Right renal cortex interstitium (tissue), 3 donors: ENCODE measurements around the gene INTS6. TPM values are rescaled to one million over a fixed set of nuclear protein-coding genes. Genes with fewer than 3 reads are reported as not detected.

ENCODE experiments used
- DNase-seq, 3 donors: peaks; one replicate each; pipeline ENCODE4 v3.0.0-alpha.2; 2013; ENCODE audit warnings: low read depth in 3 of 3, low spot score in 2 of 3
- polyA plus RNA-seq, 3 donors: library from polyadenylated mRNA; unstranded; fragments of 120-200 nt; gene quantifications; one replicate each; pipeline ENCODE4 v1.2.1, GENCODE V29; 2013; ENCODE audit not compliant: insufficient read length in 3 of 3

The INTS6 gene
- polyA plus RNA-seq, 3 donors: 36.0 to 41.4 (median 41.1) TPM

DNA sequence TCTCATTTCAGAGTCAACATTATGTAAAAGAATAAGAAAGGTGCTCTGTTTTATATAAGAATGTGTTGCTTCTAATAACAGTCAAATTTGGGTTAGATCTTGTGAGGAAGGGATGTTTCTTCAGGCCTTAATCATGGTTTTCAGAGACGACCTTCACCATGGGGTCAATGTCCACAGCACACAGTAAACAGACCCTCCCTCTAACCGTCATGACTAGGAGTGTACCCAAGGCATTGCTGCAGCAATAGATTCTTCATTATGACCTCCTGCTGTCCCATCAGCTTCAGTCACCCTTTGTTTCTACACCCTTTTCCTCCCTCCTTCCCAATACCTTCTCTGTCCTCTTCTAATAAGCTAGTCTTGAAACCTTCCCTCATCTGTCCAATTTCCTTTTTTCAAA, 97.6 kb downstream of the INTS6 start:
- DNase-seq: no peak

GRCh38 chr13:51349016-51349415, 103.8 kb downstream of the INTS6 start:
- DNase-seq: no peak

DNA sequence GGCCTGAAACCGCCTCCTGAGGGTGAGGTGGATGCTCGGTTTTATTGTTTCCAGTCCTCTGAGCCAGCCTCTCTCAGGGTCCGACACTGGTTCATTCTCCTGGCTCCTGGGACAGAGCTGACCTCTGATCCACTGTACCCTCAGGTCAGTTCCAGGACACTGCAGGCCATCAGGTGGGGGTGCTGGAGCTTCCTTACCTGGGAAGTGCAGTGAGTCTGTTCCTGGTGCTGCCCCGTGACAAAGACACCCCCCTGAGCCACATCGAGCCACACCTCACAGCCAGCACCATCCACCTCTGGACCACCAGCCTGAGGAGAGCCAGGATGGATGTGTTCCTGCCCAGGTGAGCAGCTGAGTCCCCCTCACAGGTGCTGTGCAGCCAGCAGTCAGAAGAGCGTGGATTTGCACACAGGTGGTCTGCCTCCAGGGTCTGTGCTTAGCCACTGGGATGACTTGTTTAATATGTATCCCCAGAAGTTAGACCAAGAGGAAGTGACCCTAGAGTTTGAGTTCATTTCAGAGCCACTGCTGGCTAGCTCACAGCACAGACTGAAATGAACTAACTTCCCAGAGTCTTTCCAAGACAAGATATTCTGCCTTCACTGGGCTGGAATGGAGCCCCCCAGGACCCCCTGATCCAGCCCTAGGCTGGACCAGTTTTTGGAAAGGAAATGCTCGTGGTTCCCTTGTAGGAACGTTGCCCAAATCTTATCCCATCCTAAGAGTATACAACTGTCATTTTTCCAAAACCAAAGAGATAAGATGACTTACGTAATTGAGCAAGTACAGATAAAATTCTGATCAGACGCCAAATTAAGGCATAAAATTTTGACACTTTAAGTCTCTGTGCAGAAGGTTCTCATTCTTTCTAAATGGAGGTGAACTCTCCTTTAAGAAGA, 104.5 kb downstream of the INTS6 start:
- DNase-seq: no peak

GRCh38 chr13:51347099-51347498, 105.7 kb downstream of the INTS6 start:
- DNase-seq: no peak

- DNase-seq: no peak
Observed at GRCh38 chr13:51346397-51346796, 106.4 kb downstream of the INTS6 start.

DNA sequence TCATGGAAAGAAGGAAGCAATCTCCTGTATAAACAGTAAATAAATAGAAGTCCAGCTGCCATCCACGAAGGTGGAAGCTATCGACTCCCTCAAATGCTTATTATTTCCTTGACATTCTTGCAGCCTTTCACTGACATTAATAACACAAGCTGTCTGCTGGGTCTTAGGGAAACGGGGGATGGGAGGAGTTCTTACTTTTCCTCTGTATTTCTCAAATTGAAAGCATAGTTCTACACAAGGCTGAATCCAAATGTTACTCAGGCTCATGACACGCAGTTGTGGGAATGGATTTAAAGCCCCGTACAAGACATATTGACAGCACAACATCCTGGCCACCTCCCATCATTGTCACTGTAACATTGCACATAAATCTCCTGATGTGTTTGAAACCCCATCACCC, 109.4 kb downstream of the INTS6 start:
- no peak for DNase-seq

GRCh38 chr13:51342706-51343105, 110.1 kb downstream of the INTS6 start:
- DNase-seq: no peak

- DNase-seq: no peak
Observed at GRCh38 chr13:51341791-51342190, 111.0 kb downstream of the INTS6 start.

DNA sequence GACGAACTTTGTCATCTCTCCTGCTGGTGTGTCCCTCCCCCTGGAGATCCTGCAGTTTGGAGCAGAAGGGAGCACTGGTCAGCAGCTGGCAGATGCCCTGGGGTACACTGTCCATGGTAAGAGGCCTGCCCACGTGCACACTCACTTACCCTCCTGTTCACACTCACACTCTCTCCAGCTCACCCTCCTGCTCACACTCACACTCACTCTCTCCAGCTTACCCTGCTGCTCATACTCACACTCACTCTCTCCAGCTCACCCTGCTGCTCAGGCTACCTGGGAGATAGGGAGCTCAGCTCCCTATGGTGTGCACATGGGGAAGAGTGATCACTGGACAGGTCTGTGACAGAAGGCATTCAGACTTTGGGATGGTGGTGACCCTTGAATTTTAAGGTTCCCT, 111.6 kb downstream of the INTS6 start:
- no peak for DNase-seq

DNA sequence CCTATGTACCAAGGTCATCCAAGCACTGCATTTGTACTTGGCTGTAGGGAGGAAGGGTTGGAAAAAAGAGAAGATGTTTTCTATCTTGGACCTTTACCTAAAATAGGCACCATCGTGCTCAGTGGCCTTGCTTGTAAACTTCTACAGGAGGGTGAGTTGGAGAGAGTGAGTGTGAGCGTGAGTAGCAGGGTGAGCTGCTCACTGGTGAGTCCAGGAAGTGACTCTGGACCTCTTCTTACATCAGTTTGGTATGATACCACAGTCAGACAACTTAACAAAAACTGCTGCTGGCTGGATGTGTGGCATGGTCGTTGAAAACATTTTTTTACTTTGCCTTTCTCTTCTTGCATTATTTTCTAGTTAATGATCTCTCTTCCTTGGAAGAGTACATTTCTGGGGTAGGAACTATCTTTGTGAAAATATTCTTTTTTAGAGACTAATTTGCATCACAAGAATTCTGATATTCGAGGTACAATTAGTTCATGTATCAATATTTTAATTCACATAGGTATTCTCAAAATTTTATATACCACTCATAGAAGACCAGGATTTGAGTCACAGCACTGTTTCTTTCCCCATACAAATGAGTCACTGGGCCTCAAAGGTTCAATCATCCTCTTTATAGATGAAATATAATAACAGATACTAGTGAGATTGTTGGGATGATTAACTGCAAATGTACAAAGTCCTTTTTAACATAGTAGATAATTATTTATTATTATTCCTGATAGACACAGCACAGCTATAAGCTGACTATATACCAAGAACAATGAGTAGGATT, 112.7 kb downstream of the INTS6 start:
- no peak for DNase-seq

GRCh38 chr13:51339354-51339753, 113.5 kb downstream of the INTS6 start, which contains the start of gene SERPINE3:
SERPINE3 (plus strand) TSS chr13:51339691; CDS start chr13:51341092, 1,401 bp downstream.
- no peak for DNase-seq

DNA sequence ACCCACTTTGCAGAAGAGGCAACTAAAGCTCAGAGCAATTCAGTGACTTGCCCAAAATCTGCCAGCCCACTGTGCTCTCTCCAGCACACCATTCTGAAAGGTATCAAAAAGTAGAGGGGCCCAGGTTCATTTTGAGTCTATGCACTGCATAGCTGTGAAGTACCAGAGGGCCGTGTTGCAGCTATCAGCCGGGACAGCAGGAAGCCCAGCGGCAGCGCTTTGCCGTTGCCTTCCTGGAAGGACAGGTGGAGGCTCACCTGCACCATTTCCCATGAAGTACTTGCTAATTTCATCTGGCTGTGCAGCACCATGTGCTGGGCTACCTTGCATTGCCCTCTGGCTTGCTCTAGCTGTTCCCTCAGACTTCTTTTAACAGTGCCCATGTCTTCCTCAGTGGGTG, 116.1 kb downstream of the INTS6 start:
- no peak for DNase-seq

- no peak for DNase-seq
Observed at GRCh38 chr13:51333826-51334225, 119.0 kb downstream of the INTS6 start.

DNA sequence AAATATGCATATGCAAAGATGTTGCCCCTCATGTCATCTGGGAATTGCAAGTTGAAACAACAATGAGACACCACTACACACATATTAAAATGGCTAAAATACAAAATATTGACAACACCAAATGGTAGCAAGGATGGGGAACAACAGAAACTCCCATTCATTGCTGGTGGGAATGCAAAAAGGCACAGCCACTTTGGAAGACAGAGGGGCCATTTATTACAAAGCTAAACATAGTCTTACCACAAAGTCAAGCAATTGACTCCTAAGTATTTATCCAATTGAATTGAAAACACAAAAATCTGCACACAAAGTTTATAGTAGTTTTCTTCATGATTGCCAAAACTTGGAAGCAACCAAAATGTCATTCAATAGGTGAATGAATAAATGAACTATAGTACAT, 119.4 kb downstream of the INTS6 start:
- no peak for DNase-seq

GRCh38 chr13:51332566-51333361, 120.1 kb downstream of the INTS6 start:
- DNase-seq: no peak

- no peak for DNase-seq
Observed at GRCh38 chr13:51331354-51331861, 121.4 kb downstream of the INTS6 start.

GRCh38 chr13:51330791-51331190, 122.0 kb downstream of the INTS6 start:
- DNase-seq: no peak

- DNase-seq: no peak
Observed at GRCh38 chr13:51329606-51330005, 123.2 kb downstream of the INTS6 start.

- DNase-seq: no peak
Observed at GRCh38 chr13:51328488-51328887, 124.3 kb downstream of the INTS6 start.

GRCh38 chr13:51327961-51328360, 124.9 kb downstream of the INTS6 start:
- no peak for DNase-seq

GRCh38 chr13:51326777-51327176, 126.1 kb downstream of the INTS6 start:
- no peak for DNase-seq
